WERI-Rb-1 (cell line): ENCODE data around the gene MEIOB.

Source experiments
- DNase-seq: peaks from one replicate; pipeline ENCODE4 v3.0.0-alpha.2; 2020
- H3K27ac ChIP-seq: fragments of 250-450 bp; sonication (Bioruptor Pico); 2 replicates; pipeline ENCODE4 v1.5.1; 2020; ENCODE audit warnings: mild to moderate bottlenecking, moderate library complexity
- H3K27me3 ChIP-seq: fragments of 250-450 bp; sonication (Bioruptor Pico); 2 replicates; pipeline ENCODE4 v1.5.1; 2021; ENCODE audit warnings: mild to moderate bottlenecking, low read depth, moderate library complexity; ENCODE audit not compliant: insufficient read depth, severe bottlenecking
- H3K36me3 ChIP-seq: fragments of 250-450 bp; sonication (Bioruptor Pico); 2 replicates; pipeline ENCODE4 v1.5.1; 2020; ENCODE audit warnings: mild to moderate bottlenecking, moderate library complexity
- H3K4me3 ChIP-seq: 2 replicates; pipeline ENCODE4 v1.5.1; 2011; ENCODE audit warnings: low read depth, mild to moderate bottlenecking, control low read depth, low read length
- H3K9me3 ChIP-seq: fragments of 250-450 bp; sonication (Bioruptor Pico); 2 replicates; pipeline ENCODE4 v1.5.1; 2021; ENCODE audit warnings: mild to moderate bottlenecking, moderate library complexity; ENCODE audit not compliant: severe bottlenecking
- TF ChIP-seq, protein P1 (sequence below): IDR thresholded peaks from 2 replicates; pipeline ENCODE4 v1.5.1; 2011; ENCODE audit warnings: low read depth, mild to moderate bottlenecking, control low read depth, inconsistent platforms, low read length

The MEIOB gene

DNA sequence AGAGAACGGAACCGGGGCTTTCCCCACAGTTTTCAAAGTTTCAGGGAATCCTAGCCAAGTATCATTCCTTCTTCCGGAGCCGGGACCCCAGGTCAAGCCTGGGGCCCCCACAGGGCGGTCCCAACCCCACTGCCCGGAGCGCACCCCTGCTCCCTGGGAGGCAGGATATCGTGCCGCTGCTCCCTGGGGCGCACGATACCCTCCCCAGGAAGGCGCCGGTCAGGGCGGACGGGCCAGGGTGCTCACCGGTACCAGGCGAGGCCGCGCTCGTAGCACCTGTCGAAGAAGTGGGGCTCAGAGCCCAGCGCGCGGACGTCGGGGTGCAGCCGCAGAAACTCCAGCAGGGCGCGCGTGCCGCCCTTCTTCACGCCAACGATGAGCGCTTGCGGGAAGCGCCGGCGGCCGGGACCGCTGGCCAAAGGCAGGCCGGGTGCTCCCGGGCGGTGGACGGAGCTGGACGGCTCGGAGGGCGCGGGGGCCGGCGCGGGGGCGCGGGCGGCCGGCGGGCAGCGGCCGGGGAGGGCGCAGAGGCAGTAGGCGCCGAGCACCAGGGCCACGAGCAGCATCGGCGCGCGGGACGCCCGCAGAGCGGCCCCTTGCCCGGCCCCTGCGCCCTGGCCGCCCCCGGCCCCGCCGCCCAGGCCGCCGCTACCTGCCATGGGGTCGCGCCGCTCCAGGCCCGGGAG, 45.8 kb upstream of the MEIOB start:
- no peak for DNase-seq
- Histone ChIP-seq H3K36me3 (no peaks in the 10 kb centered on the region), H3K27ac (no peak overlapping the region), H3K4me3 (peak overlapping the region; percentile 19), H3K9me3 (no peaks in the 10 kb centered on the region), H3K27me3 (peaks cover 40% of the 10 kb centered on the region)
- TF ChIP-seq, protein P1, sequence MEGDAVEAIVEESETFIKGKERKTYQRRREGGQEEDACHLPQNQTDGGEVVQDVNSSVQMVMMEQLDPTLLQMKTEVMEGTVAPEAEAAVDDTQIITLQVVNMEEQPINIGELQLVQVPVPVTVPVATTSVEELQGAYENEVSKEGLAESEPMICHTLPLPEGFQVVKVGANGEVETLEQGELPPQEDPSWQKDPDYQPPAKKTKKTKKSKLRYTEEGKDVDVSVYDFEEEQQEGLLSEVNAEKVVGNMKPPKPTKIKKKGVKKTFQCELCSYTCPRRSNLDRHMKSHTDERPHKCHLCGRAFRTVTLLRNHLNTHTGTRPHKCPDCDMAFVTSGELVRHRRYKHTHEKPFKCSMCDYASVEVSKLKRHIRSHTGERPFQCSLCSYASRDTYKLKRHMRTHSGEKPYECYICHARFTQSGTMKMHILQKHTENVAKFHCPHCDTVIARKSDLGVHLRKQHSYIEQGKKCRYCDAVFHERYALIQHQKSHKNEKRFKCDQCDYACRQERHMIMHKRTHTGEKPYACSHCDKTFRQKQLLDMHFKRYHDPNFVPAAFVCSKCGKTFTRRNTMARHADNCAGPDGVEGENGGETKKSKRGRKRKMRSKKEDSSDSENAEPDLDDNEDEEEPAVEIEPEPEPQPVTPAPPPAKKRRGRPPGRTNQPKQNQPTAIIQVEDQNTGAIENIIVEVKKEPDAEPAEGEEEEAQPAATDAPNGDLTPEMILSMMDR: no peak

DNA sequence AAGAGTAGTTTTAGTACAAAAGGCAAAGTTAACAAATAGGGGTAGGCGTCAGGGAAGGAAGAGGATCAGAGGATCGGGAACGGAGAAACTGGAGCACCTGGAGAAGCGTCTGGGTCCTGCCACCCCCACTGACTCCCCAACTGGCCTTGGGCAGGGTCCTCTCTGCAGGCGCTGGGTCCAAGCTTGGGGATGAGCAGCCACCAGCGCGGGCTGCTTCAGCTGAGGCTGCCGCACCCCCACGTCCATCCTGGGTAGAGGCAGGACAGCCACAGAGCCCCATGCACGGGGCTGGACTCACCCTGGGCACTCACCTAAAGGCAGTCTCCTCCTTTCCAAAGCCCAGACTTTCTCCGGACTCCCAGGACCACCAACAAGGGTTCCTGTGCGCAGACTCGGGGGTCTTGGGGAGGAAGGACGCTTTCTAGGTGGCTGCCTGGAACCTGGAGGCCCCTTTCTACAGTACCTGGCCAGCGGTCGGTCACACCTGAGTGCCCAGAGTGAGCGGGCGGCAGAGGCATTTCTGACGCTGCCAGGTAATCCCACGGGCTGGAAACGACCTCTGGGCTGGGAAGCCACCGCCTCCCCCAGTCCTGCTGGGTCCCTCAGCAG, 45.2 kb upstream of the MEIOB start:
- TF ChIP-seq, protein P1: no peak
- no peak overlapping the region; the same call in 1 of the 2 replicates for H3K4me3 ChIP-seq
- no peak overlapping the region for H3K27ac ChIP-seq
- DNase-seq: no peak
- H3K27me3 ChIP-seq: peaks cover 40% of the 10 kb centered on the region
- H3K36me3 ChIP-seq: no peaks in the 10 kb centered on the region
- no peaks in the 10 kb centered on the region for H3K9me3 ChIP-seq

DNA sequence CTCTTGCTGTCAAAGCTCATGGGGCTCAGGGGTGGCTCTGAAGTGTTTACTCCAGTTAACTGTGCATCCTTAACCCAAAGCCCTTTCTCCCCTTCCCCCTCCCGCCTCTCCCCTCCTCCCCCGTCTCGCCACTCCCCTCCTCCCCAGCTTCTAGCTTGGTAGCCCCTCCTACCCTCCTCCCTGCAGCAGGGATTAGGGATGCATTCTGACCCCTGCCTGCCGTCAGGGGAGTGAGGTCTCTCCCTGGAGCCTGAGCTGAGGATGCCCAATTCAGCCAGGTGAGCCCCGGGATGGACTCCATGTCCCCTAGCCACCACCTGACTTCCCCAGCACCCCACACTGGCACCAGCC, 44.7 kb upstream of the MEIOB start:
- TF ChIP-seq, protein P1: no peak
- no peak overlapping the region for H3K4me3 ChIP-seq

DNA sequence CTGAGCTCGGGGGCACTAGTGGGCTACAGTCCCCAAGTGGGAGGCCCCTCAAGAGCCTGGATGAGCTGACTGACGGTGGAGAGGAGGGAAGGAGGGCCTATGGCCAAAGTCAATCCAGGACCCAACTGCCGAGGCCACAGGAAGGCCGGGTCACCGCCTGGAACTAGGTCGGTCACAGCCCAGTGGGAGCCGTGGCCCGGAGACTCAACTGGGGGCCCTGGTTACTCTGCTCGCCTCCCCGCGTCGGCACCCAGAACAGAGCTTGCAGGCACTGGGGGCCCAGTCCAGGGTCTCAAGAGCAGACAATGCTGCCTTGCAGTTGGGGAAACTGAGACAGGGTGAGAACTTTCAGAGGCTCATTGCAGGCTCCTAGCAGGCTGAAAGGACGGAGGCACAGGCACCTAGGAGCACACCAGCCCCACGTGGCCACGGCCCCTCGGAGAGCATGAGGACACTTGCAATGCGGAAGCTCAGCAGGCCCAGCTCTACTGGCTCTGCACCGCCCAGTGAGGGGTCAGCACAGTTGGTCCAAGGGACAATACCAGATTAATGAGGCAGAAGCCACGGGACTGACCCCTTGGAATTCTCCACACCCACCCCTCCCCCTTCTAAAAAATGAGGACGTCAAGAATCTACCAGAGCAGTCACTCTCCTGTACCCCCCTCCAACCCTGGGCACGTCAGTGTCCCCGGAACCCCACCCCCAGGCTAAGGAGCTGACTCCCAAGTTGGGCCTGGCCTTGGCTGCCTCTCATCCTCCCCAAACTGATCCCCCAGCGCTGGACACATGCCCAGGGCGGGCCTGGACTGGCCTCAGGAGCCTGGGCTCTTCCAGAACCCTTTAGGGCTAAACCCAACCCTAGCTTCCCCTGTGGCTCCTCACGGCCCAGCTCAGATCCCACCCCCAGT, 44.0 kb upstream of the MEIOB start:
- Histone ChIP-seq H3K4me3 (no peak overlapping the region), H3K27me3 (peaks cover 34% of the 10 kb centered on the region), H3K36me3 (no peaks in the 10 kb centered on the region), H3K27ac (no peak overlapping the region), H3K9me3 (no peaks in the 10 kb centered on the region)
- no peak for DNase-seq
- TF ChIP-seq, protein P1: no peak

More for the DNA sequence above, 44.7 kb upstream of the MEIOB start:
- no peak for DNase-seq
- Histone ChIP-seq H3K27ac (no peak overlapping the region), H3K9me3 (no peaks in the 10 kb centered on the region), H3K27me3 (peaks cover 40% of the 10 kb centered on the region), H3K36me3 (no peaks in the 10 kb centered on the region)

DNA sequence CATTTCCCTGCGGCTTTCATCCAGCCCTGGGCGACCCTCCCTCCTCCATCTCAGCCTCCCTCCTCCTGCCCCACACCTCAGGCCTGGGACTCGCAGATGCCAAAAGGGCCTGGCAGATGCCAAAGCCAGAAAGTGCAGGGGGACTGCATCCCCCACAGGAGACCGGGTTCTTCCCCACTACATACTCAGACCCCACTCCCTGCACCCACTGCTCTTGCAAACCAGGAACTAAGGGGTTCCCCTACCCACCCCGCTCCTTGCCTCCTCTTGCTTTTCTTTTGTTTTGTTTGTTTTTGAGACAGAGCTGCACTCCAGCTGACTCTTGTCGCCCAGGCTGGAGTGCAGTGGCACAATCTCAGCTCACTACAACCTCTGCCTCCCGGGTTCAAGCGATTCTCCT, 43.0 kb upstream of the MEIOB start:
- no peak overlapping the region for H3K4me3 ChIP-seq
- H3K27me3 ChIP-seq: peaks cover 27% of the 10 kb centered on the region
- no peaks in the 10 kb centered on the region for H3K9me3 ChIP-seq
- TF ChIP-seq, protein P1: no peak
- no peaks in the 10 kb centered on the region for H3K36me3 ChIP-seq
- no peak for DNase-seq
- no peak overlapping the region for H3K27ac ChIP-seq
